Subcutaneous adipose tissue (tissue), 4 donors: Measurements from ENCODE around the gene FAM107A. TPM values are rescaled to one million over a fixed set of nuclear protein-coding genes. Genes with fewer than 3 reads are reported as not detected.

Source experiments
- total RNA-seq, 4 donors: library from RNA; depleted of rRNA; stranded (reverse); fragments of >200 nt; gene quantifications; one replicate each; pipeline ENCODE4 v1.1.0, GENCODE V29; 2016
- TF ChIP-seq, protein P1 (sequence below): fragments of 450-650 bp; IDR thresholded peaks from one replicate; pipeline ENCODE4 v1.5.1; 2016; ENCODE audit warnings: low read depth, mild to moderate bottlenecking, control low read depth, antibody characterized with exemption, moderate library complexity

Gene FAM107A
- total RNA-seq, 4 donors from 2014 or later: 11.2 to 85.3 (median 49.5) TPM

DNA sequence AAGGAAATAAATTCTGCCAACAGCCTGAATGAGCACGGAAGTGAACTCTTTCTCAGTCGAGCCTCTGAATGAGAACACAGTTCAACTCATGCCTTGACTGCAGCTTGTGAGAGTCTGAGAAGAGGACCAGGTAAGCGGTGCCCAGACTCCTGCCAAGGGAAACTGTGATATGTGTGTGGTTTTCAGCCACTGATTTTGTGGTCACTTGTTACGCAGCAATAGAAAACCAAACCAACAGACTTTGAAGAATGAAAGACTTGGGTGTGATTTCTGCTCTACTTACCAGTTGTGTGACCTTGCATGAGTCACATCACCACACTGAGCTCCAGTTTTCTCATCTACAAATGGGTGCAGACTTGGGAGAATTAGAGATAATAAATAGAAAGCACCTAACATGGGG is 30.6 kb upstream of the FAM107A start:
- TF ChIP-seq, protein P1, sequence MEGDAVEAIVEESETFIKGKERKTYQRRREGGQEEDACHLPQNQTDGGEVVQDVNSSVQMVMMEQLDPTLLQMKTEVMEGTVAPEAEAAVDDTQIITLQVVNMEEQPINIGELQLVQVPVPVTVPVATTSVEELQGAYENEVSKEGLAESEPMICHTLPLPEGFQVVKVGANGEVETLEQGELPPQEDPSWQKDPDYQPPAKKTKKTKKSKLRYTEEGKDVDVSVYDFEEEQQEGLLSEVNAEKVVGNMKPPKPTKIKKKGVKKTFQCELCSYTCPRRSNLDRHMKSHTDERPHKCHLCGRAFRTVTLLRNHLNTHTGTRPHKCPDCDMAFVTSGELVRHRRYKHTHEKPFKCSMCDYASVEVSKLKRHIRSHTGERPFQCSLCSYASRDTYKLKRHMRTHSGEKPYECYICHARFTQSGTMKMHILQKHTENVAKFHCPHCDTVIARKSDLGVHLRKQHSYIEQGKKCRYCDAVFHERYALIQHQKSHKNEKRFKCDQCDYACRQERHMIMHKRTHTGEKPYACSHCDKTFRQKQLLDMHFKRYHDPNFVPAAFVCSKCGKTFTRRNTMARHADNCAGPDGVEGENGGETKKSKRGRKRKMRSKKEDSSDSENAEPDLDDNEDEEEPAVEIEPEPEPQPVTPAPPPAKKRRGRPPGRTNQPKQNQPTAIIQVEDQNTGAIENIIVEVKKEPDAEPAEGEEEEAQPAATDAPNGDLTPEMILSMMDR: no peak

DNA sequence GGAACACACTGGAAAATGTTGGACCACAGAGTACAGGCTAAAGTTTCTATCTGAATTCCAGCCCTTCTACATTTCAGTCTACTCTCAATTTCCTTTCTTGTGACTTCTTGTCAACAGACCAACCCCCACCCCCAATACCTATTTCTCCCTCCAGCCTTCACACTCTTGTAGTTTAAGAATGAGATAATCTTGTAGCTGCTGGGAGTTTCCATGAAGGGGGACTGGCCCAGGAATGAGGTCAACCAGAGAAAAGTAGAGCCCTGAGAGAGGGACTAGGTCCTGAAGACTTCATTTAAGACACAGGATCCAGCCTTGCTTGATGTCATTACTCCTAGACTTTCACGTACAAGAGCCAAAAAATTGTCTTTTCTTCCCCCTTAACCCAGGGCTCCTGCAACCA is 29.5 kb upstream of the FAM107A start:
- TF ChIP-seq, protein P1: no peak

DNA sequence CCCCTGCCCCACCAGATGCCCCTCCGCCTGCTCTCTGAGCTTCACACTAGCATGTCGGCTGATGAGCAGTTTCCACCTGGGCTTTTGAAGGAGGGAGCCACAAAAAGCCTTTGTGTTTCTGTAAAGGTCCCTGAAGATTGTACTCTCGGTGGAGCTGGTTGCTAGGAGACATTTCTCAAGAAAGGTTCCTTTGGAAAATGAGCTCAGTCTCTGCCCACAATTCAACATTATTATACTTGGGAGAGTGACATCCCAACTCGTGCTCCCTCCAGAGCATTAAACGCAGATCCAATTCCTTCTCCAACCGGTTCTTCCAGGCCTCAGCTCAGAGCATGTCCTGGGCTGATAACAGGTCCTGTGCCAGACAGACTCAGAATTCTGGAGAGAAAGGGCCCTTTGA is 26.8 kb upstream of the FAM107A start:
- TF ChIP-seq, protein P1: no peak

DNA sequence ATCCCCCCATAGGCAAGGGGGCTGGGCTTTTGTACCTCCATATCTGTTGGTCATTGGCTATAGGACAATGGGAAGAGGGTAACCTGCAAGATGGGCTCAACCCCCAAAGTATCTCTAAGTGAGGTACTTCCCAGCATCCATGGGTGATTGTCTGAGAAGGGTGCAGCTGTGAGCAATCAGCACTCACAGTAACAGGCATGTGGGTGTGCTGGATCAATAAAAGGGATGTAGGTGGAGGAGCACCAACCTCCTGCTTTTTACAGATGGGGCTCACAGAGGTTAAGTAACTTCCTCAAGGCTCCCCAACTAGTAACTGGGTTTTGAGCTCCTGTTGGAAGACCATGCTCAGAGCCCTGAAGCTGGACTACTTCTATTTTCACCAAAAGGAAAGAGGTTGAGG is 26.4 kb upstream of the FAM107A start:
- TF ChIP-seq, protein P1: no peak

DNA sequence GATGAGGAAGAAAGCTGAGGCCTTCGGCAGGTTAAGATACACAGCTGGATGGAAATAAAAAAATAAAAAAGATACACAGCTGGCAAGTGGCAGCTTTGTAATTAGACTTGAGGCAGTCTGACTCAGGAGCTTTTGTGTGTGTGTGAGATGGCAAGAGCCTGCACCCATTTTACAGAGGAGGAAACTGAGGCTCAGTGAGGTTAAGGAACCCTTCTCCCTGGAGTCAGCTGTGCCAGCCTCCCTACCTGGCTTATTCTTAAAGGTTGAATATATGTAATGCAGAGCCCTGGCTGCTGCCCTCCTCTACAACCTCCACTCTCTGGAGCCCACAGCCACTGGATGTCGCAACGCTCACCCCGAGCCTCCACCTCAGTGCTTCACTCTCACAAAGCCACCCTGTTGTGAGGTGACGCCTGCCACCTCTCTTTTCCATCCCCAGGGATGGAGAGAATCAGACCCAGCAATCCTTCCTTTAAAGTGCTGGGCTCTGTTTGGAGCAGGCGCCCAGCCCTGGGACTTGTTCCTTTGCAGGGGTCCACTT is 20.6 kb upstream of the FAM107A start:
- TF ChIP-seq, protein P1: no peak

DNA sequence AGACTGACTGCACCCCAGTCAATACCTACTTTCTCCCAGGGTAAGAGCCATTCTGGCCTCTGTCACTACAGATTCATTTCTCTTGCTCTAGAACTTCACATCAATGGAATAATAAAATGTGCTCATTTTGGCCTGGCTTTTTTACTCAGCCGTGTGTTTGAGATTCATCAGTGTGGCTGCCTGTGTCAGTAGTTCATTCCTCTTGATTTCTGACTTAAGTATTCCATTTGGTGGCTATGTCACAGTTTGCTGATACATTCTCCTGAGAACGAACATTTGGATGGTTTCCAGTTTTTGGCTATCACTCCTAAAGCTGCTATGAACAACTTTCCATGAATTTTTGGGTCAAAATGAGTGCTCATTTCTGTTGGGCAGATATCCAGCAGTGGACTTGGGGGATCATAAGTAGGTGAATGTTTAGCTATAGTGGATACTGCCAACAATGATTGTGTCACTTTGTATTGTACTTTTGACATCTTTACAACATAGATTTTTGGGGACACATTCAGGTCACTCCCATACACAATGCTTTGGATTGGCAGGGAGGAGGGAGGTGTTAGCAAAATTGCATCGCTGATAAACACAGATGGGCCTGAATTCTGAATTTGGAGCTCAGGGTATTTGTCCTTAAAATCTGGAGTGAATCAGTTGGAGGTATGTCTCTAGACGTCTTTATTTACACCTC is 19.8 kb upstream of the FAM107A start:
- TF ChIP-seq, protein P1: no peak

DNA sequence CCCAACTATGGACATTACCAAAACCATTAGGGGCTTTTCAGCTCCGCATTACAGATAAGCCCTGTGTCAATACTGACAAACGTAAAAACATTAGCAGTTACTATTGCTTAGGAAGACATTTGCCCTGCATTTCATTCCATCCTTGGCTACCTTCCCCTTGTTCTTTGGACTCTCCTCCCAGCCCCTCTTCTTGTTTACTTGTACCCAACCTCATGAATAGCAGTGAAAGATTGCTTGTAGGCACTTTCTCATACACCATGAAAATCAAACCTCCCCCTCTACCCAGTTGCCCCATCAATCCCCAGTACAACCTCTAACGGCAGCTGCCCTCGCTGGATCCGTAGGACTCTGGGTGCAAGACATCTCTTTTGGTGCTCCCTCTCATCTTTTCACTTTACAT is 16.9 kb upstream of the FAM107A start:
- TF ChIP-seq, protein P1: no peak
